ENCODE results near the gene TH.

The TH gene

GRCh38 chr11:2191883-2192282, 20.3 kb upstream of the TH start:
- in situ Hi-C loops (cut with MboI; ENCODE audit: low sequenced_read_pairs, unreplicated experiment) = no loop called here
- DNase-seq (ENCODE audit: low spot score) = no peak
- TF ChIP-seq CTCF (IDR thresholded peaks at IDR 0.05; ENCODE audit: borderline replicate concordance, control extremely low read depth, extremely low read depth, insufficient read depth, missing control alignments) = no peak

- in situ Hi-C loops (cut with MboI; ENCODE audit: low sequenced_read_pairs, unreplicated experiment) = no loop called here
- no peak for DNase-seq (ENCODE audit: low spot score)
- no peak for TF ChIP-seq CTCF (IDR thresholded peaks at IDR 0.05; ENCODE audit: borderline replicate concordance, control extremely low read depth, extremely low read depth, insufficient read depth, missing control alignments)
Observed at GRCh38 chr11:2190657-2191471, 19.2 kb upstream of the TH start.

DNA sequence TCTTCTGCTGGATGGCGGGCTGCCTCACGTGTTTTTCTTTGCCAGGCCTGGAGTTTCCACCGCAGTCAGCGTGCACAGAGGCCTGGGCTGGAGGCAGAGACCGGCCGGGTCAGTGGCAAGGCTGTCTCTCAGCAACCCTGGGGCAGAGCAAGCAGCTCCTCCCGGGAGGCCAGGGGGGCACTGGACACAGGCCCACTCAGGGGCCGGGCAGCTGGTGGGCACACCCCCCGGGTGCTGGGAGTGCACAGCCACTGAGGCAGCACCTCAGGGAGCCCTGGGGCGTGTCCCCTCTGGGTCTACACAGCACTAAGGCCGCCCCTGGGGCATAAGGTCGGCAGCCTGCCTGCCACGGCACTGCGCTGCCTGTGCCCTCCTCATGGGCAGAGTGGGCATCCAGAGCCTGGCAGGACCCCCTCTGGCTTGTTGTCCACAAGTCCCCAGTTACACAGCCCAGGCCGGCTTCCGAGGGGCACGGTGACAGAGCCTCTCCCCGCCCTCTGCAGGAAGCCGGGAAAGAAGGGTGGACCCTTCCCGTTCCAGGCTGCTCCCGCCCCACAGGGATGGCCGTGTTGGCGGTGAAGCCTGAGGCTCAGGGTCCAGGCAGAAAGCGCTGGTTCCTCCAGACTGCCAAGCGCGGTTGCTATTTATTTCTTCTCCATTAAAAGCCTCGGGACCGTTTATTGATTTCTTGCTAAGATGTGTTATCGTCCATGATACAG, 18.5 kb upstream of the TH start:
- in situ Hi-C loops (cut with MboI; ENCODE audit: low sequenced_read_pairs, unreplicated experiment) = no loop called here

GRCh38 chr11:2188745-2189144, 17.1 kb upstream of the TH start:
- no peak for TF ChIP-seq CTCF (IDR thresholded peaks at IDR 0.05; ENCODE audit: borderline replicate concordance, control extremely low read depth, extremely low read depth, insufficient read depth, missing control alignments)
- DNase-seq (ENCODE audit: low spot score) = no peak
- in situ Hi-C loops (cut with MboI; ENCODE audit: low sequenced_read_pairs, unreplicated experiment) = no loop called here

More for the DNA sequence above, 18.5 kb upstream of the TH start:
- TF ChIP-seq CTCF (IDR thresholded peaks at IDR 0.05; ENCODE audit: borderline replicate concordance, control extremely low read depth, extremely low read depth, insufficient read depth, missing control alignments) = no peak
- DNase-seq (ENCODE audit: low spot score) = no peak

GRCh38 chr11:2187280-2187707, 15.7 kb upstream of the TH start:
- TF ChIP-seq CTCF (IDR thresholded peaks at IDR 0.05; ENCODE audit: borderline replicate concordance, control extremely low read depth, extremely low read depth, insufficient read depth, missing control alignments) = no peak

DNA sequence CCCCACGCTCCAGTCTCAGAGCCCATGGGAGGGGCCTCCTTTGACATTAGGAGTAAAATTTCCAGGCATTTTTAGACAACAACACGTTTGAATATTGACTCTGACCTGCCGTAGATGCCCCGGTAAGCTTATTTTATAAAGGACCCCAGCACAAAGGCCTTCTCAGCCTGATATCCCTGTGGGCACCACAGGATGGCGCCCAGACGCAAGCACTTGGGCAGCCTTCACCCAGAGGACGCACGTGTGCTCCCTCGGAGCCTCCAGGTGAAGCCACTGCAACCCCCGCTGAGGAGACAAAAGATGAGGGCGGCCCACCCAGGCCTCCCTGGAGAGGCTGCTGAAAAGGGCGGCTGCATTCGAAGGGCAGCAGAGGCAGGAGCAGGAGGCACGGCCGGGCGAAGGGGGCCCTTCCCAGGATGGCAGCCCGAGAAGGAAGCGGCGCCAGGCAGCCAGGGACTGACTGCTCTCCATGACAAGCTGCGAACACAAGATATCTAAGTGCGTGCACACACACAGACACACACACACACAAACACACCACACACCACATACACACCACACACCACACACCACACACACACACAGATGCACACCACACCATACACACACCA, 15.2 kb upstream of the TH start:
- TF ChIP-seq CTCF (IDR thresholded peaks at IDR 0.05; ENCODE audit: borderline replicate concordance, control extremely low read depth, extremely low read depth, insufficient read depth, missing control alignments) = no peak
- in situ Hi-C loops (cut with MboI; ENCODE audit: low sequenced_read_pairs, unreplicated experiment) = no loop called here
- peak; percentile 60 for DNase-seq (ENCODE audit: low spot score)

More at GRCh38 chr11:2187280-2187707, 15.7 kb upstream of the TH start:
- in situ Hi-C loops (cut with MboI; ENCODE audit: low sequenced_read_pairs, unreplicated experiment) = no loop called here
- no peak for DNase-seq (ENCODE audit: low spot score)
